GM21526 (cell line): ENCODE measurements around the gene KLHL3.
"Not testable (repeated sequence)": the region's sequence is repeated elsewhere in the genome, so short reads cannot be mapped to it uniquely, and the experiment has no call there.

Experiments used
- ATAC-seq: cut with Tn5 transposase; IDR thresholded peaks from one replicate; pipeline ENCODE4 v1.9.1; 2021; ENCODE audit warnings: moderate library complexity; ENCODE audit not compliant: unreplicated experiment, low FRiP score

Gene KLHL3

GRCh38 chr5:137672001-137672400 is 63.9 kb downstream of the KLHL3 start:
- no peak for ATAC-seq

GRCh38 chr5:137669811-137670210 is 66.1 kb downstream of the KLHL3 start:
- no peak for ATAC-seq

DNA sequence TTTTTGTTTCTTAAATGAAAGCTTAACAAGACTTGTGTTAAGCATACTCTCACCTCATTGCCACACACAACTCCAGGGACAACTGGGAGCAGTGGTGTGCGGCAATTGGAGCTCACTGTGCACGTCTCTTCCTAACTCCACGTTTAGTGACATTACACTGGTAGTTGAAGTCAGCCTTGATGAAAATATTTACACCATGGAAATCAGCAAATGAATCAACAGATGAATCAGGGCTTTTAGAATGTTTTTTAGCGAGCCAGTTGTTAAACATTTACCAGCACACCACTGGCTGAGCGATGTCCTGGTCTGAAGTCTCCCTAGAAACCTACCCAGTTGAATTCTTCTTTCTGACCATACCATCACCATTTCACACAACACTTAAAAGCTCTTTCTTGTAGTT is 67.3 kb downstream of the KLHL3 start:
- no peak for ATAC-seq

- no peak for ATAC-seq
Observed at GRCh38 chr5:137667341-137667740, 68.5 kb downstream of the KLHL3 start.

DNA sequence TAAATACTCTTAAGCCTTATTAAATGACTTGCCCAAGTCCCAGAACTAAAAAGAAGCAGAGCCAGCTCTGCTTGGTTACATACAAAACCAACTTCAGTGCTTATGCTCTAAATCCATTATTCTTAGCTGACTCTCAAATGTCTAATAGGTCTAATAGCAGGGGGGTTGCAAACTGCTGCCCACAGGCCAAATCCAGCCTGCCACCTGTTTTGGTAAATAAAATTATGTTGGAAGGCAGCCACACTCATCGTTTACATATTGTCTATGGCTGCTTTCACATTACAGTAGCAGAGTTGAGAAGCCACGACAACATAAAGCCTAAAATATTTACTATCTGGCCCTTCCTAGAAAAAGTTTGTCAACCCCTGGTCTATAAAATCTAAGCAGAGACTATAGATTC is 69.0 kb downstream of the KLHL3 start:
- ATAC-seq: no peak

- peak; percentile 9 for ATAC-seq
Observed at GRCh38 chr5:137666461-137666850, 69.4 kb downstream of the KLHL3 start.

DNA sequence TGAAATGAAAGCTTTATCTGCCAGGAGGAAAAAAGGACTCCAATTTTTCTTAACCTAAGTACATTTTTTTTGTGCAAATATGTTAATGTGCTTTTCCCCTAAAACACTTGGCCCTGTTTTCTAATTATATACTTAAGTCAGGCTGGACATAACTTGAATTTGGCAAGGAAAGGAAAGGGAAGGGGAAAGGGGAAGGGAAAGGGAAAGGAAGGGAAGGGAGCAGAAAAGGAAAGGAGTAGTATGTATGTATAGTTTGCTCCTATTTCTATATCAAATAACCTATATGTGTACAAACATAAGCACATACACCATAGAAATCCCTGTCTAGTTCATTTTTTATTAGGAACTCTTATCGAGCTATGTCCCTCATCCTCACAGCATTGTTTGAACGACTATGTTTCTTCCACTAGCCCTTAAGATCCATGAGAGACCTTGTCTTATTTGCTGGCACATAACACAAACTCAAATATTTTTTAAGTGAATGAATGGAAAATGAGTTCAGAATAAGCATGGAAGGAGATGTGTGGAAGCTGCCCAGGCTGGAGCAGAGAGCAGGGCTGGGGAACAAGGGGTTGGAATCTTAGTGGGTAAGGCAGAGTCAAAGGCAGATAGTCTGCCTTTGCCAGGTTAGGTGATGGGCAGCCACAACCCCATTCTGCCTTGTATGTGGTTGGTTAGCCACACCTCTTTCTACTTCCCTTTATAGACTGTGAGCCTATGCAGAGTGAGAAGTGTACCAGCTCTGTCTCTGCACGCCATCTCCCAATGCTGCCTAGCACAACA is 70.0 kb downstream of the KLHL3 start:
- peak; percentile 97 for ATAC-seq

DNA sequence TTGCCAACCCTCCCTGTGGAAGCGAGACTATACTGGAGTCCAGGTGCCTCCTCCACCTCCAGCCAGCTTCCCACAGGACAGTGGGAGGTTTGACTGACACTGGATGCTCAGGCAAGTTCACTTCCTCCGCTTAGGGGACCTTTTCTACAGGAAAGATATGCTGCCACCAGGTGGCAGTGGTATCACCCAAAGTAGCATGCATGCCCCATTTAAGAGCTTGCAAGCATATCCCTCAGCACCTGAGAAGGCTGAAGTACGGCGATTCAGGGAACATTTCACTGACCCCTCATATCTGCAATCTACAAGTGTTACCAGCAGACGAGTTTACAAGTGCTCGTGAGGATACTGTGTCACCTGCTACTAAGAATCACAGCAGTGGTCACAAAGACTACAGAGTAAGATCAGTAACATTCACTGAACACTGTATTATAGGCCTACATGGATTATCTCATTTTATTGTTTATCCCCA is 75.5 kb downstream of the KLHL3 start:
- ATAC-seq: peak; percentile 86

DNA sequence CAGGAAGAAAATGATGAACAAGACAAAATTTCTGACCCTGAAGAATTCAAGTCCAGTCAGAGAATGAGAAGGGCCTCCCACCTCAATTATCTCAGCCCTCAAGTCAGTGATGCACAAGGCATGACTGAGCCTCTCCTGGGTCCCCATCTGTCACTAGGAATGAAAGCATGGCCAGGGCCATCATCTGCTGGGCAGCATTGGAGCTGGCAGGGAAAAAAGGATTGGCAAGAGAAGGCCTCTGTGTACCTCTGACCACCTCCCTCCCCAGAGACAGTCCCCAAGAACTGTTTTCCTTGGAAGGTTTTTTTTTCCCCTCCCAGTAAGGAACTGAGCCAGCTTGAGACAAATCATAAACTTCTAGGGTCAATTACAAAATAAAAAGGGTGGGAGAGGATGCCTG is 76.7 kb downstream of the KLHL3 start:
- ATAC-seq: no peak

DNA sequence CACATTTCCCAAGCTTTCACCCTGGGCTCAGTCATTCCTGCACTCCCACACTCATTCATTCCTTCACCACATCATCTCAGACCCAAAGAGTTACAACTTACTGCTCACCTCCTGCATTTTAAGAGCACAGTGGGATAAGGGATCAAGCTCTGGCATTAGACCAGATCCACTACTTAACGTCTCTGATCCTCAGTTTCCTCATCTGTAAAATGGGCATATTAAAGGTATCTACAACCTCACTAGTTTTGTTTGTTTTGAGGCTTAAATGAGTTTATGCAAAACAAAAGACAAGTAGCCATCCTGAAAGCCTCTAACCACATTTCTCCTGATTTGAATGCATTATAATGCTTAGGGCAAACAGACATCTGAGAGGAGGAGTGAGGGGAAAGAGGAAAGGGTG is 77.6 kb downstream of the KLHL3 start:
- ATAC-seq: no peak

DNA sequence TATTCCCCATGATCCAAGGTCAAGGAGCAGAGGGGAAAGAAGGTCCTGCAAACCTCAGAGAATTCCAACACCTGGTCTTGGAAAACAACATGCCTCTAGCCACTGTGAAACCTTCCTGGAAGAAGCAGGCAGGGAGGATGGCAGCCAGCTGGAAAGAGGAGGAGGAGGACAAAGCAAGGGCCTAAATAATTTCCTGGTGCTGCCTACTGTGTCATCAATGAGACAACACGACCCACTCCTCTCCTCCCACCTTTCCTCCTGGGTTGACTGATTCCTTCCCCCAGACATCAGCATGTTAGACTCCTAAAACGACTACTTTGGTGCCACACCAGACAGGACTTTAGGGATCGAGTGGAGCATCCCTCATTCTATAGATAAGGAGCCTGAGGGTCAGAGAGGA is 78.8 kb downstream of the KLHL3 start:
- ATAC-seq: no peak

DNA sequence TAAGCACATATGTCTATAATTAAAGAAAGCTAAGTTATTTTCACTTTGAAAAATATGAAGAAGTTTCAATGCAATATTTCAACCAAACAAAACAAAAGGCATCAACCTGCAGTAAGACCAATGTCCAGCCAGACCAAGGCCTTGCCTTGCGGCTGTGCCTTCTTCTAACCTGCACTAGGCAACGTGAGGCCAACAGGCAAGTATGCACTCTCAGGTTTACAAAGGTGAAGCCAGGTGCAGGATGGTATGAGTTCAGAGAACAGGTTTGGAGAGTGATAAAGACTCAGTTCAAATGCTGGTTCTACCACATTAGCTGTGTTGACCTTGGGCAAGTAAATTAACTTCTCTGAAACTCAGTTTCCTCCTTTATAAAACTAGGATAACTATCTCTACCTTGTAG is 79.3 kb downstream of the KLHL3 start:
- ATAC-seq: no peak

DNA sequence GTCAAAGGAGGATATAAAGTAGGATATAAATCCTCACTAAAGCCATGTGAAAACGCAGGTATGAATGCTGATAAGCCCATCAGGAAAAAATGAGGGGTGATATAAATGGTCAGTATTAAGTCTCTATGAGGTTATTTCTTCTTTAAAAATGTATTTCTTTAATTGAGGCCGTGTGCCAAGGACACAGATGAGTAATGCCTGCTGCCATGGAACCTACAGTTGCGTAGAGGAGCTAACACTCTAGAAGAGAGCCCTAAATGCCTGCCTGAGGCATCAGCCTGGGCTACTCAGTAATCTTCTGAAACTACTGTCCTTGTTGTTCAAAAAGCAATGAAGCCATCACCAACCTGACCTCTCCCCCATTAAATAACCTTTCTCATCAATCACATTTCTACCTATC is 84.9 kb downstream of the KLHL3 start:
- ATAC-seq: no peak

DNA sequence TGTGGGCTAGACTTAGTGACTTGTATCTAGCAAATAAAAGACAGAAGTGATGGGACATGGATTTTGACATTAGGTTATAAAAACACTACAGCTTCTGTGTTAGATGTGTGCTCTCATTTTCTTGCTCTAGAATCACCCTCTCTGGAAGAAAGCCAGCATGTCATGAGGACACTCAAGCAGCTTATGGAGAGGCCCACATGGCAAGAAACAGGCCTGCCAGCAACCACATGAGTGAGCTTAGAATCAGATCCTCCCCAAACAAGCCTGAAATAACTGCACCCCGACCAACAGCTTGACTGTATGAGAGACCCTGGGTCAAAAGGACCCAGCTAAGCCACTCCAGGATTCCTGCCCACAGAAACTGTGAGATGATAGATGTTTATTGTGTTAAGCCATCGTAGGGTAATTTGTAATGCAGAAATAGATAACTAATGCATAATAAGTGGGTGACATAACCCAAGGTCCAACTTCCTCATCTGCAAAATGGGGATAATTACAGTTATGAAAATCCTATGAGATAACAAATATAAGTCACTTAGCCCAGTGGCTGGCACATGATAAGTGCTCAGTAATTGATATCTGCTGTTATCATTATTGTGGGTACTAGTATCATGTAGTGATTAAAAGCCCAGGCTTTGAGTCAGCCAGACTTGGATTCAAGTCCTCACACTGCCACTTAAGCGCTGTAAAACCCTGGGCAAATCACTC is 86.5 kb downstream of the KLHL3 start:
- ATAC-seq: no peak

DNA sequence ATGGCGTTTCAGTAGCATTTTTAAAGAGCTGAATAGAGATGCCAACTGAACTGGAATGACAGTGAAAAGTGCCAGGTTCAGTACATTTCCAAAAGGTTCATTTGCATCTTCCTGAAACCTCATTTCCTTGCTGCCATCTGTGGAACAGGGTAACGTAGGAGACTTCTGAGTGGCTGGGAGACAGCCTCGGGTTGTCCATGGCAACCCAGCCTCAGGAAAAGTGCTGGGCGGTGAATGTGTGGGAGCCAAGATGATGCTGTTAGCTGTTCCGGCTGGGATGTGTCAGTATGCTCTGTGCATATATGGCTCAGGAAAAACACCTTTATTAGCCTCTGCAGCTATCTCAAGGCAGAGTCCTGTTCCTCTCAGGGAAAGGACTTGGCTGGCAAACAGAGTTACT is 87.5 kb downstream of the KLHL3 start:
- no peak for ATAC-seq

DNA sequence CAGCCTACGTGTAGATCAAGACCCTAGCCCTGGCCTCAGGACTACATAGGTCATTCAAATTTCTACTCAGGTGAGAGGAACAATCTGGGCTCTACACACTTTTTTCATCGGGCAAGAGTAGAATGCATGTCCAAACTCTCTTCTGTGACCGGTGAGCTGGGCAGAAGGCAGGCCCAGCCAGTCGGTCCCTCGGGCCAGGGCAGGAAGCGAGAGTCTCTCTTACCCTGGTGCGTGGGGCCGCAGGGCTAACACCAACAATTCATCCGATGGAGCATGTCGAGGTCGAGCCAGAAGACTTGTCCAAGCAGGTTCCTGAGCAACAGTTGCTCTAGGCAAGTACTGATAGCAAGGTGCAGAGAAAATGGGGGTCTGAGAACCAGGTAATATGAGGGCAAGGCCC is 88.5 kb downstream of the KLHL3 start:
- ATAC-seq: no peak

- no peak for ATAC-seq
Observed at GRCh38 chr5:137646761-137647160, 89.1 kb downstream of the KLHL3 start.

DNA sequence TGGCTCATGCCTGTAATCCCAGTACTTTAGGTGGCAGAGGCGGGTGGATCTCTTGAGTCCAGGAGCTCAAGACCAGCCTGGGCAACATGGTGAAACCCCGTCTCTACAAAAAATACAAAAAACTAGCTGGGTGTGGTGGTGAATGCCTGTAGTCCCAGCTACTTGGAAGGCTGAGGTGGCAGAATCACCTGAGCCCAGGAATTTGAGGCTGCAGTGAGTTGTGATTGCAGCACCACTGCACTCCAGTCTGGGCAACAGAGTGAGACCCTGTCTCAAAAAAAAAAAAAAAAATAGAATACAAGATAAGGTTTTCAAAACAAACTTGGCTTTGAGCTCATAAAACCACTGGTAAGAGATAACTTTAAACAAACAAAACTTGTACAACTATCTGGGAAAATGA is 92.8 kb downstream of the KLHL3 start:
- ATAC-seq: not testable (repeated sequence)

GRCh38 chr5:137642091-137642490 is 93.8 kb downstream of the KLHL3 start:
- ATAC-seq: no peak

DNA sequence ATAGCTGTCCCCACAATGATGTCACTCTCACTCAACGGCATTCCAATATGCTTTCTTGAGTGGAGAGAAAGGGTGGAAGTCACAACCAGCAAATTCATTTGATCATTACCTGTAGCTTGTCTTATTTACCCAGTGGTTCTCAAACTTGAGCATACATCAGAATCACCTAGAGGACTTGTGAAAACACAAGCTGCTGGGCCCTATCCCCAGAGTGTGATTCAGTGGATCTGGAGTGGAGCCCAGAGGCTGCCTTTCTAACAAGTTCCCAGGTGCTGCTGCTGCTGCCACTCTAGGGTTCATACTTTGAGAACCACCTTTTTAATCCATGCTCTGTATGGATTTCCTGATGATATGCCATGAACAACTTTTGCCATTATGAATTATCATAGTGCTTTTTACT is 94.7 kb downstream of the KLHL3 start:
- ATAC-seq: no peak

DNA sequence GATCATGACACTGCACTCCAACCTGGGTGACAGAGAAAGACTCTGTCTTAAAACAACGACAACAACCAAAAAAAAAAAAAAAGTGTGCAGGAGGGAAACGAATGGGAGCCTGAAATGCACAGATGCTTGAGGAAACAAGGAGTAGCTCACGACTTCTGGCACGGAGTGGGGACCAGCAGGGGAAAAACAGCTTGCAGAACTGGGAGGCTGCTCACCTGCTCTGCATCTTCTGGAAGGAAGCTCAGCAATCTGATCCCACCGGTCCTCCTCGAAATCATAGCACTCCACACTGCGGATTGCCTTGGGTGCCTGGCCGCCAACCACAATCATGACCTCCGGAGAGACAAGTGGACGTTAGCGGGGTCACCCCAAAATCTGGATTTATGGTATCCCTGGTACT is 96.2 kb downstream of the KLHL3 start:
- ATAC-seq: no peak

DNA sequence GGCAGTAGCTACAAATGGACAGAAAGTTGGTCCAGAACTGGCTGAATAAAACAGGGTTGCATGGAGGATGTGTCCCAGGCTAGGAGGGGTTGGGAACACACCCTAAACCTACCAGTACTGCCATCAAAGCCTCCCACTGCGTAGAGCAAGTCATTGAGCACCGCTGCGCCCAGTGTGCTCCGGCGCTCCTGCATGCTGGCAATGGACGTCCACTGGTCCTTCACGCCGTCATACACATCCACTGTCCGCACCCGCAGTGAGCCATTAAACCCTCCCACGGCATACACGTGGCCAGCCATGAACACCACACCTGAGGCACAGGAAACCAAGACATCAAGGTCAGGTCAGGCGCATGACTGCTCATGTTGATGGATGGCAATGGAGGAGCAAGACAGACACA is 97.0 kb downstream of the KLHL3 start:
- no peak for ATAC-seq
